B cell (primary cell): ENCODE results near the gene PLEKHA5.

ENCODE experiments used
- EZH2 ChIP-seq: IDR thresholded peaks from 2 replicates; pipeline ENCODE4 v1.6.1; 2012; ENCODE audit warnings: borderline replicate concordance, low read depth, mild to moderate bottlenecking, moderate library complexity, low read length; ENCODE audit not compliant: insufficient read depth, poor library complexity, severe bottlenecking
- TF ChIP-seq, protein P1 (sequence below): fragments of 200-600 bp; IDR thresholded peaks from one replicate; pipeline ENCODE4 v1.8.0; 2022; ENCODE audit warnings: antibody characterized with exemption, mild to moderate bottlenecking

- TF ChIP-seq, protein P1, sequence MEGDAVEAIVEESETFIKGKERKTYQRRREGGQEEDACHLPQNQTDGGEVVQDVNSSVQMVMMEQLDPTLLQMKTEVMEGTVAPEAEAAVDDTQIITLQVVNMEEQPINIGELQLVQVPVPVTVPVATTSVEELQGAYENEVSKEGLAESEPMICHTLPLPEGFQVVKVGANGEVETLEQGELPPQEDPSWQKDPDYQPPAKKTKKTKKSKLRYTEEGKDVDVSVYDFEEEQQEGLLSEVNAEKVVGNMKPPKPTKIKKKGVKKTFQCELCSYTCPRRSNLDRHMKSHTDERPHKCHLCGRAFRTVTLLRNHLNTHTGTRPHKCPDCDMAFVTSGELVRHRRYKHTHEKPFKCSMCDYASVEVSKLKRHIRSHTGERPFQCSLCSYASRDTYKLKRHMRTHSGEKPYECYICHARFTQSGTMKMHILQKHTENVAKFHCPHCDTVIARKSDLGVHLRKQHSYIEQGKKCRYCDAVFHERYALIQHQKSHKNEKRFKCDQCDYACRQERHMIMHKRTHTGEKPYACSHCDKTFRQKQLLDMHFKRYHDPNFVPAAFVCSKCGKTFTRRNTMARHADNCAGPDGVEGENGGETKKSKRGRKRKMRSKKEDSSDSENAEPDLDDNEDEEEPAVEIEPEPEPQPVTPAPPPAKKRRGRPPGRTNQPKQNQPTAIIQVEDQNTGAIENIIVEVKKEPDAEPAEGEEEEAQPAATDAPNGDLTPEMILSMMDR, result no peak
- no peak for TF ChIP-seq EZH2
Measured at GRCh38 chr12:19129486-19130223, at the start of gene PLEKHA5.
